ENCODE data around the gene MEST. TPM values are rescaled to one million over a fixed set of nuclear protein-coding genes. Genes with fewer than 3 reads are reported as not detected.

Gene MEST
- polyA plus RNA-seq, 1 donor from 2014 or later, result 136 TPM

GRCh38 chr7:130463553-130464434 is 28.1 kb upstream of the MEST start:
- no peaks in the 10 kb centered on the region for H3K79me2 ChIP-seq (replicated peaks; ENCODE audit: insufficient read depth, low read length)
- H3K9me3 ChIP-seq (ENCODE audit: low read length), result peaks cover 6% of the 10 kb centered on the region
- TF ChIP-seq RAD21 (conservative IDR thresholded peaks at IDR 0.05) (no peak), TAF1 (IDR thresholded peaks at IDR 0.05; ENCODE audit: low read depth) (no peak)
- H3K27me3 ChIP-seq (ENCODE audit: insufficient read depth, low read depth, low read length), result no peaks in the 10 kb centered on the region
- H3K9ac ChIP-seq (ENCODE audit: low read length), result no peak overlapping the region
- no peak overlapping the region for H3K4me2 ChIP-seq (ENCODE audit: low read length)
- no peak overlapping the region for H3K27ac ChIP-seq (ENCODE audit: low read length)
- no peaks in the 10 kb centered on the region for H3K9me2 ChIP-seq (ENCODE audit: insufficient read depth, low read length)
- H3K36me3 ChIP-seq (ENCODE audit: insufficient read depth, low read length), result no peaks in the 10 kb centered on the region
- H3F3A ChIP-seq (ENCODE audit: insufficient read depth, low read length, poor library complexity, severe bottlenecking), result no peaks in the 10 kb centered on the region
- H3K4me3 ChIP-seq (ENCODE audit: low read length), result no peak overlapping the region
- H4K20me1 ChIP-seq (ENCODE audit: insufficient read depth), result no peaks in the 10 kb centered on the region
- H2AFZ ChIP-seq (ENCODE audit: low read depth, low read length), result no peak overlapping the region

- Histone ChIP-seq H3K9ac (ENCODE audit: low read length) (no peak overlapping the region), H3K4me2 (ENCODE audit: low read length) (no peak overlapping the region)
Measured at GRCh38 chr7:130468612-130469011, 23.3 kb upstream of the MEST start.

More at GRCh38 chr7:130468612-130469011, 23.3 kb upstream of the MEST start:
- TF ChIP-seq TAF1 (IDR thresholded peaks at IDR 0.05; ENCODE audit: low read depth), result no peak
- no peak for TF ChIP-seq MXI1 (conservative IDR thresholded peaks at IDR 0.05; ENCODE audit: poor library complexity, severe bottlenecking)
- TF ChIP-seq CTCF (IDR thresholded peaks at IDR 0.05; ENCODE audit: poor library complexity, severe bottlenecking), result no peak
- TF ChIP-seq SMC3 (conservative IDR thresholded peaks at IDR 0.05; ENCODE audit: poor library complexity), result no peak
- TF ChIP-seq REST (IDR thresholded peaks at IDR 0.05; ENCODE audit: borderline replicate concordance), result no peak
- TF ChIP-seq POLR2AphosphoS5 (IDR thresholded peaks at IDR 0.05), result no peak
- TF ChIP-seq RAD21 (conservative IDR thresholded peaks at IDR 0.05), result no peak
- no peak for TF ChIP-seq EZH2 (IDR thresholded peaks at IDR 0.05; ENCODE audit: borderline replicate concordance, insufficient read depth, low read length, poor library complexity, severe bottlenecking)
- TF ChIP-seq EP300 (conservative IDR thresholded peaks at IDR 0.05; ENCODE audit: poor library complexity, severe bottlenecking), result no peak
- peaks cover 8% of the 10 kb centered on the region for H3F3A ChIP-seq (ENCODE audit: insufficient read depth, low read length, poor library complexity, severe bottlenecking)
- H3K27ac ChIP-seq (ENCODE audit: low read length), result no peak overlapping the region
- no peak overlapping the region for H3K4me3 ChIP-seq (ENCODE audit: low read length)
- H2AFZ ChIP-seq (ENCODE audit: low read depth, low read length), result no peak overlapping the region
- no peaks in the 10 kb centered on the region for H4K20me1 ChIP-seq (ENCODE audit: insufficient read depth)
- H3K36me3 ChIP-seq (ENCODE audit: insufficient read depth, low read length), result no peaks in the 10 kb centered on the region
- H3K9me3 ChIP-seq (ENCODE audit: low read length), result no peaks in the 10 kb centered on the region
- no peaks in the 10 kb centered on the region for H3K27me3 ChIP-seq (ENCODE audit: insufficient read depth, low read depth, low read length)
- H3K9me2 ChIP-seq (ENCODE audit: insufficient read depth, low read length), result no peaks in the 10 kb centered on the region
- no peaks in the 10 kb centered on the region for H3K79me2 ChIP-seq (replicated peaks; ENCODE audit: insufficient read depth, low read length)
